Measurements from ENCODE around the gene CHST9. TPM values are rescaled to one million over a fixed set of nuclear protein-coding genes. Genes with fewer than 3 reads are reported as not detected.
"Not testable (repeated sequence)": the region's sequence is repeated elsewhere in the genome, so short reads cannot be mapped to it uniquely, and the experiment has no call there.

The CHST9 gene
- total RNA-seq, 3 donors from 2014 or later: 0.05 to 0.82 (median 0.06) TPM

- no peaks in the 10 kb centered on the region for H3K9me3 ChIP-seq
- ATAC-seq (no peak), DNase-seq (no peak)
- TF ChIP-seq CTCF (IDR thresholded peaks at IDR 0.05): no peak
- no peaks in the 10 kb centered on the region for H3K4me1 ChIP-seq (ENCODE audit: low read depth)
- H3K4me3 ChIP-seq: no peak overlapping the region
- no peaks in the 10 kb centered on the region for H3K36me3 ChIP-seq (ENCODE audit: low read depth)
- intact Hi-C loops (cut with DNase I, micrococcal nuclease): no loop called here
Observed at GRCh38 chr18:27171993-27172392, 13.1 kb downstream of the CHST9 start.

GRCh38 chr18:27165412-27165811 lies 19.7 kb downstream of the CHST9 start:
- no peak for TF ChIP-seq CTCF (IDR thresholded peaks at IDR 0.05)
- no peak for ATAC-seq
- Histone ChIP-seq H3K4me3 (no peak overlapping the region), H3K4me1 (ENCODE audit: low read depth) (no peaks in the 10 kb centered on the region), H3K9me3 (no peaks in the 10 kb centered on the region), H3K36me3 (ENCODE audit: low read depth) (no peaks in the 10 kb centered on the region)
- DNase-seq: no peak
- intact Hi-C loops (cut with DNase I, micrococcal nuclease): no loop called here

- DNase-seq (no peak), ATAC-seq (no peak)
- no peaks in the 10 kb centered on the region for H3K4me1 ChIP-seq (ENCODE audit: low read depth)
- no peaks in the 10 kb centered on the region for H3K9me3 ChIP-seq
- TF ChIP-seq CTCF (IDR thresholded peaks at IDR 0.05): no peak
- intact Hi-C loops (cut with DNase I, micrococcal nuclease): no loop called here
- no peaks in the 10 kb centered on the region for H3K36me3 ChIP-seq (ENCODE audit: low read depth)
- no peak overlapping the region for H3K4me3 ChIP-seq
Observed at GRCh38 chr18:27164905-27165304, 20.2 kb downstream of the CHST9 start.

GRCh38 chr18:27163197-27163716 lies 21.9 kb downstream of the CHST9 start:
- intact Hi-C loops (cut with DNase I, micrococcal nuclease); H3K4me1 ChIP-seq (ENCODE audit: low read depth); DNase-seq; H3K36me3 ChIP-seq (ENCODE audit: low read depth); ATAC-seq; H3K9me3 ChIP-seq; H3K4me3 ChIP-seq: not testable (repeated sequence)

GRCh38 chr18:27149240-27149639 lies 35.9 kb downstream of the CHST9 start:
- H3K9me3 ChIP-seq; H3K36me3 ChIP-seq (ENCODE audit: low read depth); H3K4me1 ChIP-seq (ENCODE audit: low read depth); DNase-seq; ATAC-seq; intact Hi-C loops (cut with DNase I, micrococcal nuclease); H3K4me3 ChIP-seq: not testable (repeated sequence)

- no peaks in the 10 kb centered on the region for H3K4me1 ChIP-seq (ENCODE audit: low read depth)
- no peak for DNase-seq
- no peaks in the 10 kb centered on the region for H3K36me3 ChIP-seq (ENCODE audit: low read depth)
- H3K9me3 ChIP-seq: peaks cover 5% of the 10 kb centered on the region
- no peak for ATAC-seq
- H3K4me3 ChIP-seq: no peak overlapping the region
- intact Hi-C loops (cut with DNase I, micrococcal nuclease): no loop called here
- no peak for TF ChIP-seq CTCF (IDR thresholded peaks at IDR 0.05)
Observed at GRCh38 chr18:27144672-27145071, 40.4 kb downstream of the CHST9 start.

Data from mucosa of descending colon (tissue), 3 donors.